HCT116 (cell line): ENCODE results near the gene DUSP28. TPM values are rescaled to one million over a fixed set of nuclear protein-coding genes. Genes with fewer than 3 reads are reported as not detected.

Experiments
- ATAC-seq: fragments of 200-7000 bp; cut with Tn5 transposase; 2 replicates; pipeline ENCODE4 v1.9.1; 2020; ENCODE audit warnings: mild to moderate bottlenecking, moderate library complexity
- BruUV-seq: library from RNA; stranded (reverse); fragments of 400-500 nt; replicated peaks from 2 replicates; lab custom pipeline; 2021; lab: Mats Ljungman, UMichigan
- CTCF ChIA-PET: fragments of 300-600 bp; sonication (Branson Sonifier 250); formaldehyde crosslinking; loops from one replicate; lab custom pipeline; 2021; ENCODE audit warnings: antibody characterized with exemption; lab: Charles Lee
- POLR2A ChIA-PET: fragments of 300-600, 350-600 bp; sonication (Branson Sonifier 250); formaldehyde crosslinking; loops from one replicate; lab custom pipeline; 2021; ENCODE audit warnings: antibody characterized with exemption; lab: Charles Lee
- RAD21 ChIA-PET, 2 experiments: fragments of 300-600 bp; sonication (Branson Sonifier 250); formaldehyde crosslinking; loops; one replicate each; lab custom pipeline; 2023; ENCODE audit warnings: low total read pairs in 2 of 2; ENCODE audit not compliant: uncharacterized antibody in 2 of 2, unreplicated experiment in 2 of 2, low non-redundant PET in 1 of 2; lab: Charles Lee
- DNase-seq: peaks from one replicate; pipeline ENCODE4 v3.0.0-alpha.2; 2010; ENCODE audit warnings: low read depth, low spot score
- H2AFZ ChIP-seq: fragments of 200-600 bp; shearing (Covaris generic), sonication (generic); 2 replicates; pipeline ENCODE4 v1.6.1; 2017; ENCODE audit warnings: low read depth, mixed run types, mixed read lengths, antibody characterized with exemption, low read length; ENCODE audit not compliant: poor library complexity, severe bottlenecking
- H3K27ac ChIP-seq: 2 replicates; pipeline ENCODE4 v1.5.1; 2012; ENCODE audit warnings: low read depth, low read length
- H3K27me3 ChIP-seq: fragments of 200-600 bp; sonication (generic); 2 replicates; pipeline ENCODE4 v1.6.1; 2016; ENCODE audit warnings: mixed run types, low read length, mixed read lengths; ENCODE audit not compliant: insufficient read depth
- H3K36me3 ChIP-seq, 2 experiments: fragments of 200-500 bp in 1 of 2; fragments of 200-600 bp in 1 of 2; sonication (Bioruptor generic) in 1 of 2; sonication (generic) in 1 of 2; 2 replicates each; pipeline versions ENCODE4 v1.5.1 to v1.6.1; 2014 to 2016; ENCODE audit warnings: low read length in 2 of 2, inconsistent platforms in 1 of 2, mixed read lengths in 1 of 2, mixed run types in 1 of 2; ENCODE audit not compliant: insufficient read depth in 2 of 2, control insufficient read depth in 1 of 2
- H3K4me1 ChIP-seq, 2 experiments: fragments of 200-600 bp in 1 of 2; sonication (generic) in 1 of 2; 2 replicates each; pipeline versions ENCODE4 v1.5.1 to v1.6.1; 2012 to 2017; ENCODE audit warnings: low read length in 2 of 2, inconsistent platforms in 1 of 2, mild to moderate bottlenecking in 1 of 2, mixed read lengths in 1 of 2, mixed run types in 1 of 2, moderate library complexity in 1 of 2; ENCODE audit not compliant: insufficient read depth in 2 of 2, control insufficient read depth in 1 of 2
- H3K4me2 ChIP-seq: fragments of 200-600 bp; sonication (generic); 2 replicates; pipeline ENCODE4 v1.6.1; 2017; ENCODE audit warnings: mixed run types, low read length, mixed read lengths
- H3K4me3 ChIP-seq, 2 experiments: fragments of 200-600 bp in 1 of 2; sonication (generic) in 1 of 2; replicated peaks in 1 of 2; 2 replicates each; pipeline ENCODE4 v1.5.1; 2011 to 2016; ENCODE audit warnings: low read length in 2 of 2, control low read depth in 1 of 2, low read depth in 1 of 2, mild to moderate bottlenecking in 1 of 2, mixed read lengths in 1 of 2, mixed run types in 1 of 2
- H3K79me2 ChIP-seq: fragments of 200-600 bp; sonication (generic); 2 replicates; pipeline ENCODE4 v1.6.1; 2017; ENCODE audit warnings: mild to moderate bottlenecking, mixed run types, low read length, moderate library complexity, mixed read lengths; ENCODE audit not compliant: insufficient read depth
- H3K9ac ChIP-seq: fragments of 200-600 bp; sonication (generic); 2 replicates; pipeline ENCODE4 v1.6.1; 2016; ENCODE audit warnings: low read length, mixed read lengths
- H3K9me2 ChIP-seq: fragments of 200-600 bp; sonication (generic), shearing (Covaris generic); 2 replicates; pipeline ENCODE4 v1.6.1; 2017; ENCODE audit warnings: mixed run types, mild to moderate bottlenecking, moderate library complexity; ENCODE audit not compliant: insufficient read depth
- H3K9me3 ChIP-seq, 2 experiments: fragments of 200-500 bp in 1 of 2; fragments of 200-600 bp in 1 of 2; sonication (Bioruptor generic) in 1 of 2; sonication (generic) in 1 of 2; 2 replicates each; pipeline ENCODE4 v1.6.1; 2014 to 2017; ENCODE audit warnings: low read length in 2 of 2, mixed read lengths in 2 of 2, inconsistent platforms in 1 of 2, low read depth in 1 of 2, mild to moderate bottlenecking in 1 of 2, mixed run types in 1 of 2, moderate library complexity in 1 of 2; ENCODE audit not compliant: control insufficient read depth in 1 of 2, insufficient read depth in 1 of 2
- H4K20me1 ChIP-seq: fragments of 200-600 bp; sonication (generic), shearing (Covaris generic); 2 replicates; pipeline ENCODE4 v1.6.1; 2017; ENCODE audit warnings: mixed run types, mild to moderate bottlenecking, moderate library complexity; ENCODE audit not compliant: insufficient read depth
- CBX3 ChIP-seq: IDR thresholded peaks from 2 replicates; pipeline ENCODE4 v1.6.1; 2012; ENCODE audit warnings: low read depth
- CEBPB ChIP-seq: IDR thresholded peaks from 2 replicates; pipeline ENCODE4 v1.6.1; 2012; ENCODE audit warnings: low read depth
- EZH2 ChIP-seq: fragments of 200-600 bp; sonication (generic); IDR thresholded peaks from 2 replicates; pipeline ENCODE4 v1.6.1; 2017; ENCODE audit warnings: antibody characterized with exemption, mixed run types
- POLR2A ChIP-seq: IDR thresholded peaks from 2 replicates; pipeline ENCODE4 v1.7.0; 2011; ENCODE audit warnings: borderline replicate concordance; ENCODE audit not compliant: insufficient read depth, insufficient read length; ENCODE audit errors: extremely low read depth
- POLR2AphosphoS5 ChIP-seq: IDR thresholded peaks from 2 replicates; pipeline ENCODE4 v1.6.1; 2011; ENCODE audit warnings: mild to moderate bottlenecking, low read depth, low read length, moderate library complexity
- REST ChIP-seq: IDR thresholded peaks from 2 replicates; pipeline ENCODE4 v1.6.1; 2012; ENCODE audit warnings: low read depth
- SIN3A ChIP-seq: IDR thresholded peaks from 2 replicates; pipeline ENCODE4 v1.6.1; 2012; ENCODE audit warnings: low read depth
- SP1 ChIP-seq: IDR thresholded peaks from 2 replicates; pipeline ENCODE4 v1.6.1; 2012; ENCODE audit warnings: low read depth
- SRF ChIP-seq: IDR thresholded peaks from 2 replicates; pipeline ENCODE4 v1.6.1; 2012; ENCODE audit warnings: low read depth
- YY1 ChIP-seq: IDR thresholded peaks from 2 replicates; pipeline ENCODE4 v1.6.1; 2011; ENCODE audit warnings: low read length, low read depth, moderate library complexity, mild to moderate bottlenecking; ENCODE audit not compliant: insufficient replicate concordance; ENCODE audit errors: extremely low read depth
- intact Hi-C: fragments of 100-400 bp; cut with micrococcal nuclease; formaldehyde crosslinking; loops from 2 replicates; pipeline ENCODE4 v1.10.0; 2022
- total RNA-seq: library from RNA; stranded (reverse); gene quantifications from one replicate; pipeline ENCODE4 v1.2.1, GENCODE V29; 2021; ENCODE audit not compliant: unreplicated experiment

DUSP28 gene
- total RNA-seq, 1 experiment from 2014 or later: 5.6 TPM

GRCh38 chr2:240567137-240567871, 7.1 kb downstream of the DUSP28 start:
- Histone ChIP-seq H3K79me2 (peaks cover 35% of the 10 kb centered on the region; the same call in 1 of the 2 replicates), H2AFZ (no peak overlapping the region), H3K36me3 (peaks cover 0 to 6% of the 10 kb centered on the region in 2 experiments; a peak in 1 of 4 replicates), H3K27ac (peak overlapping the region; percentile 93), H3K4me3 (peak overlapping the region; percentile 64 to 85), H3K9me3 (no peaks in the 10 kb centered on the region), H3K9me2 (no peaks in the 10 kb centered on the region), H4K20me1 (no peaks in the 10 kb centered on the region), H3K4me1 (peaks cover 45 to 66% of the 10 kb centered on the region in 2 experiments), H3K27me3 (no peaks in the 10 kb centered on the region), H3K4me2 (peak overlapping the region; percentile 86), H3K9ac (peak overlapping the region; percentile 67)
- intact Hi-C loops: loop anchor here (5.0 to 10.0 kb wide), 2 partner anchors 55 to 333 kb away; no protein-coding TSS in a partner anchor
- TF ChIP-seq YY1 (no peak), SP1 (no peak), REST (no peak), EZH2 (no peak), CBX3 (no peak), CEBPB (no peak), SRF (no peak), POLR2AphosphoS5 (no peak), POLR2A (no peak), SIN3A (no peak)
- ChIA-PET POLR2A (interaction anchor here (2.0 kb wide), 2 partner anchors 13 to 18 kb away, joined by 10 to 23 read pairs; partner anchors contain the start of gene CAPN10), CTCF (interaction anchor here (0.8 to 3.4 kb wide), 4 partner anchors 12 to 992 kb away, joined by 3 to 48 read pairs (median 22); partner anchors contain the start of gene CAPN10), RAD21 (interaction anchor here in 1 of 2 experiments (2.0 kb wide), 1 partner anchor 13 kb away, joined by 5 read pairs; no protein-coding TSS in a partner anchor)
- ATAC-seq (no peak), DNase-seq (no peak)
- BruUV-seq: TSS peak; percentile 24
